ENCODE measurements around the gene RHO.

The RHO gene

DNA sequence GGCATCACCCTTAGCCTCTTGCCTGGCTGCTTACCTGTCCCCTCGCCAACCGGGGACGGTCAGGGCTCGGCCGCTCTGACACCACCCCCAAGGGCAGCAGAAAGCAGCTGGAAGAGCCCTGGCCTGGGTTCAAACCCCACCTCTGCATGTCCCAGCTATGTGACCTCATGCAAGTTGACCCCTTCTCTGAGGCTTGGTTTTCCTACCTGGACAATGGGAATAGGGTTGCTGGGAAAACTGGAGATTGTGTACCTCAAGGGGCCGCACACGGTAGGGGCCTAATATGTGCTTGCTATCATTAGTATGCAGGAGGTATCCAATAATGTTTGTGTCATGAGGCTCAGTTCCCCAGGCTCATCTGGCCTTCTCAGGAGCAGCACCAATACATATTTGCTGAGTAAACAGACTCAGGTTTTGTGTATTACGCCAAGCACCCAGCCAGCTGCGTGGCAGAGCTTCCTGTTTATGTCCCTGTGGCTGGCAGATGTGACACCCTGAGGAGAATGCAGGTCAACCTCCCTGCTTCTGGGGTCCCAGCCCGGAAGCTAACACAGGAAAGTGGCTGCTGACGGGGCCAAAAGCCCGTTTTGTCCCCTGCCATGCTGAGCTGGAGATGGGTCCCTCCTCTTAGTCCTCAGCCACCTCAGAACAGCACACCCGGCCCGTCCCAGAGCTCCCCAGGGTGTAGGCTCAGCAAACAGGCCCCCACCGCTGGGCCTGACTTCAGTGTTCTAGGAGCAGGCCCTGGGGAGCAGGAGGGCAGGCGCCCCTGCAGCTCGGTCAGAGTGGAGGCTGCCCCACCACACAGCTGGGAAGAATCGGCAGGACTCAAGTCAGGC, 48.3 kb downstream of the RHO start:
- no peak for DNase-seq (ENCODE audit: low read depth in 2 of 3, low spot score in 1 of 3)

GRCh38 chr3:129577366-129577765, 48.9 kb downstream of the RHO start:
- no peak for DNase-seq (ENCODE audit: low read depth in 2 of 3, low spot score in 1 of 3)

DNA sequence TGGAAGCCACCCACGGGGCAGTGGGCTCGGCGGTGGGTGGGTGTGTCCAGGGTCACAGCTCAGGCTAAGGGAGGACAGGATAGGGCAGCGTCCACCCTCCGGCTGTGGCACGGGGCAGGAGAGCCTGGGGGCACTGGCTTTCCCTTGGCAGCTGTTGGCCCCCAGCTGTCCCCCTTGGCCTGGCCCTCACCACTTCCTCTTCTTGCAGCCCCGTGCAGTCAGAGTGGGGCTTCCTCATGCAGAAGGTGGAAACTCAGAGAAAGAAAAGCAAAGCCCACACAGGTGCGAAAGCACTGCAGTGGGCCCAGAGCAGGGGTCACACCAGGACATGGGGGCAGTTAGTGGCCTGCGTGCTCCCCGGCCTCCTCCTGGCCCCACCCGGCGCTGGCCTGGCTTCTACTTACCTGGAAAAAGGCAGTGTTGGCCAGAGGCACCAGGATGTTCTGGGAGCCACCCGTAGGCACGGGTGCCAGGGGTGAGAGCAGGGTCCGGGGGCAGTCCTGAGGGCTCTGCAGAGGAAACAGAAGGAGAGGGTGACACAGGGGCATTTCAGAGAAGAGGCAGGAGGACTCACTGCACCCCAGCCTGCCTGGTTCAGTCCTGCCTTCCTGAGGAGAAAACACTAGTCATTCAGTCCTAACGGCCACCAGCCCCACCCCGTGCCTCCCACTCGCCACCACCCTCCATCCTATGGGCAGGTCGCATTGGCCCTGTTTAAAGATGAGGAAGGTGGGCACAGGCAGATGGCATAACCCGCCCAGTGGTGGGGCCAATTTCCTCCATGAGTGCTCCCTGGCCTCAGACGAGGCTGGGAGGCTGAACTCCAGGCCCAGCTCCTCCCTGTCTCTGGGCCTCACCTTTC, 49.7 kb downstream of the RHO start:
- DNase-seq (ENCODE audit: low read depth in 2 of 3, low spot score in 1 of 3), result no peak

DNA sequence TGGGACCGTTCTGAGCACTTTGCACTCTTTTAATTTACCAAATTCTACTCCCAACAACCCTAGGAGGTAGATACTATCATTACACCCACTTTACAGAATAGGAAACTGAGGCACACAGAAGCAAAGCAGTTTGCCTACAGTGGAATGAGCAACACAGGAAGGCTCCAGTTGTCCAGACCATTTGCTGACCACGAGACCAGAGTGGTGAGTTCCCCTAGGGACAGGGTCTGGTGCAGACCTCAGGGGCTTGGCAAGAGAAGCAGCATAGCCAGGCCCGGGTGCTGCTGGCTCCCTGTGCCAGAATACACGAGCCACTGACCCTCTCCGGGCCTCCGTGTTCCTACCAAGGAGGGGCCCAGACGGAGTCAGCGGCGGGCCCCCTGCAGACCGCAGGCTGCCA, 51.6 kb downstream of the RHO start:
- no peak for DNase-seq (ENCODE audit: low read depth in 2 of 3, low spot score in 1 of 3)

GRCh38 chr3:129581623-129582022, 53.2 kb downstream of the RHO start:
- DNase-seq (ENCODE audit: low read depth in 2 of 3, low spot score in 1 of 3), result no peak

GRCh38 chr3:129582799-129583198, 54.4 kb downstream of the RHO start:
- DNase-seq (ENCODE audit: low read depth in 2 of 3, low spot score in 1 of 3), result no peak

DNA sequence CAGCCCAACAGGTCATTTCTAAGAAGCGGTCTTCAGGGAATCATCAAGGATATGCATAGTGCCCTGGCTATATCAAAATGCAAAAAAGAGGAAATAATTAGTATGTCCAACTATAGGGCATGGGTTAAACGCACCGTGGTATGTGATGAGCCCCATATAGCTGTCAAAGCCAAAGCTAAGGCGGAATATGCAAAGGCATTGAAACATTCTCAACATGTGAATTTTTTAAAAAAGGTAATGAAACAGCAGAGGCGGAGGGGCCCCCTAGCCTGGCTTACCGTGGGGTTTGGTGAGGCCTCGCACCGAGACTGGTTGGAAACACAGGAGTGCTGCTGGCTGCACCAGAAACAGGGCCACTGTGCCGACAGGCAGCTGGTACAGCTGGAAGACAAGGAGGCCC, 54.9 kb downstream of the RHO start:
- DNase-seq (ENCODE audit: low read depth in 2 of 3, low spot score in 1 of 3), result no peak

GRCh38 chr3:129584631-129585030, 56.2 kb downstream of the RHO start:
- DNase-seq (ENCODE audit: low read depth in 2 of 3, low spot score in 1 of 3), result no peak

All from stimulated activated CD4-positive, alpha-beta T cell treated with anti-CD3 and anti-CD28 coated beads, Interleukin-12 subunit alpha, Interleukin-12 subunit beta, amount 100 ng/mL, for 48 hours (primary cell).